GM10248 (cell line): ENCODE results near the gene SLC35E3.

ENCODE experiments used
- CTCF ChIA-PET: fragments of 300-600 bp; sonication (Branson Sonifier 250); formaldehyde crosslinking; extraction: SDS; loops from one replicate; lab custom pipeline; 2021; ENCODE audit warnings: antibody characterized with exemption; lab: Yijun Ruan, JAX
- POLR2A ChIA-PET: fragments of 350-650 bp; sonication (Branson Sonifier 250); formaldehyde crosslinking; extraction: SDS; loops from one replicate; lab custom pipeline; 2020; ENCODE audit warnings: antibody characterized with exemption; lab: Yijun Ruan, JAX
- DNase-seq: peaks from one replicate; pipeline ENCODE4 v3.0.0; 2012; ENCODE audit errors: extremely low spot score
- CTCF ChIP-seq: IDR thresholded peaks from 2 replicates; pipeline ENCODE4 v1.5.1; 2012; ENCODE audit warnings: mild to moderate bottlenecking, low read depth; ENCODE audit errors: extremely low read depth, missing control alignments, control extremely low read depth

SLC35E3 gene

GRCh38 chr12:68773582-68773981 is 27.6 kb downstream of the SLC35E3 start:
- DNase-seq: no peak
- ChIA-PET POLR2A (no interaction called here), CTCF (interaction anchor here (1.0 to 1.2 kb wide), 2 partner anchors 9 to 34 kb away, joined by 3 to 4 read pairs; partner anchors contain the start of gene MDM2)
- TF ChIP-seq CTCF: no peak

GRCh38 chr12:68775121-68775630 is 29.2 kb downstream of the SLC35E3 start:
- ChIA-PET POLR2A (interaction anchor here (0.6 kb wide), 1 partner anchor 126 kb away, joined by 3 read pairs; no protein-coding TSS in a partner anchor), CTCF (no interaction called here)
- TF ChIP-seq CTCF: no peak
- no peak for DNase-seq

DNA sequence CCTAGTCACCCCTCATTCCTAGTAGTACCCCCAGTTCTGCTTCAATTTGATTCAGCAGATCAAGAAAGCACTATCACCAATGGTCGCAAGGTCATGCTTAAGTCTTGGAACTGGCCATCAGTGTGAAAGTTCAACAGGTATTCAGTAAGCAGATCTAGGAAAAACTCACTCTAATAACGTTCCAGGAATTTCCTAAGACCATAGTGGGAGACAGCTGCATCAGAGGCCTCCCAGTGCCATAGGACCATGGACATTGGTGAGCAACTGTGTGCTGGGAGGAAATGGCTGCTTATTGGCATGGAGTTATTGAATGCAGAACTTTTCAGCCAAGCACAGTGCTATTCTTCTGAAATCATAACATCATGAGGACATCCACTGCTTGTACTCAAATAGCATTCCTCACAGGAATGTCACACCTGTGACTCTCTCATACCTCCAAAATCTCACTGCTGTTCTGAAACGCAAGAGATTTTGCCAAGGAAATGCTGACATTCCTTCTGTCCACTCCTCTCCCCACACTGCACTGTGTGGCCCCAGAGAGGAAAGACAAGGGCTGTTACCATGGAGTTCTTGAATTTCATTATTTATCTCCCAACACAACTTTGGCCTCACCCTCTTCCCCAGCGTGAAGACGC is 31.1 kb downstream of the SLC35E3 start:
- CTCF ChIA-PET: interaction anchor here (1.1 kb wide), 1 partner anchor 25 kb away, joined by 3 read pairs; no protein-coding TSS in a partner anchor

GRCh38 chr12:68779280-68779679 is 33.3 kb downstream of the SLC35E3 start:
- no peak for TF ChIP-seq CTCF
- ChIA-PET CTCF (no interaction called here), POLR2A (no interaction called here)
- no peak for DNase-seq

More for the DNA sequence above, 31.1 kb downstream of the SLC35E3 start:
- no peak for DNase-seq
- TF ChIP-seq CTCF: no peak
- POLR2A ChIA-PET: interaction anchor here (0.7 kb wide), 1 partner anchor 20 kb away, joined by 6 read pairs; no protein-coding TSS in a partner anchor

- no peak for DNase-seq
- ChIA-PET POLR2A (interaction anchor here (1.1 kb wide), 1 partner anchor 27 kb away, joined by 8 read pairs; no protein-coding TSS in a partner anchor), CTCF (interaction anchor here (1.6 kb wide), 1 partner anchor 13 kb away, joined by 5 read pairs; no protein-coding TSS in a partner anchor)
- no peak for TF ChIP-seq CTCF
Measured at GRCh38 chr12:68780731-68781130, 34.8 kb downstream of the SLC35E3 start.

- CTCF ChIA-PET: interaction anchor here (1.4 to 1.7 kb wide), 3 partner anchors 11 to 50 kb away, joined by 4 to 6 read pairs (median 5); no protein-coding TSS in a partner anchor
- no peak for DNase-seq
- no peak for TF ChIP-seq CTCF
- POLR2A ChIA-PET: no interaction called here
Measured at GRCh38 chr12:68781728-68782127, 35.8 kb downstream of the SLC35E3 start.
